Anterior cingulate cortex (tissue), 58 donors: ENCODE results near the gene KLHL7.

Experiments
- DNase-seq, 58 donors: peaks; one replicate each; lab custom pipeline; 2025; lab: John Stamatoyannopoulos, UW

Gene KLHL7

DNA sequence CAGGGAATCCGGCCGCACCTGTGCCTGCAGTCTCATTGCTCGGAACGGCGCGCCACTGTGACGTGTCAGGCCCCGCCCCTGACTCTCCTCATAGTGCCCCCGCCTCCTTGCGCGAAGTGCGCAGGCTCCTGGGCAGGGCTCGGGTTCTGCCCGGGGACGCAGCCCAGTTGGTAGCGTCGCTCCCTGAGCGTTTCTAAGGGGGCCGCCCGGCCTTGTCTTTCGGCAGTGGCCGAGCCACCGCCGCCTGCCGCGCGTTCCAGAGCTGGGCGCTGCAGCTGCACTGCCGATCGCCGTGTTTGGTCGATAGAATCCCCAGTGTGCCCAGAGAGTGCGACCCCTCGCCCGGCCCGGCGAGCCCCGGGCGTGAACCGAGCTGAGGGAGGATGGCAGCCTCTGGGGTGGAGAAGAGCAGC lies at the start of gene KLHL7:
TSS of gene KLHL7 (plus strand) at position 142 of the 413 bp plus-strand sequence. CDS start at position 384, 242 bp downstream.
- DNase-seq: peak; percentile 57 to 98 (median 93)

GRCh38 chr7:23058408-23059096 lies 47.0 kb upstream of the KLHL7 start:
- peak in 3 of 58 donors; percentile 4 to 26 (median 4) for DNase-seq

- no peak for DNase-seq
Observed at GRCh38 chr7:23061327-23061726, 44.3 kb upstream of the KLHL7 start.

GRCh38 chr7:23062452-23062851 lies 43.1 kb upstream of the KLHL7 start:
- DNase-seq: peak in 2 of 58 donors; percentile 2 to 42

DNA sequence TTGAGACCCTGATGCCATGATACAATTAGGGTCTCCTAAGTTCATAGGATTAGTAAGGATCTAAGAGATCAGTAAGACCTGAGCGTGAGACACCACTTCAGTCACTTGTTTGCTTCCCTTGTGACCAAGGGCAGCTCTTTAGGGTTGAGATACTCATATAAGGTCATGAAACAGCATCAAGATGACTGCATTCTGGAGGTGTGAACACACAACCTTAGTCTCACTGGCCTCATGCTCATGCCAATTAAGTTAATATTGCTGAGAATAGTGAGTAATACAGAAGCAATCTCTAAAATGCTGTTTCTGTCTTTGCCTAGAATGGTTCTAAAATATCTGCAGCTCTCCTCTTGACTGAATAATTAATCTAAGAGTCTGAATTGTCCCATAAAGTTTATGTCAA lies 39.6 kb upstream of the KLHL7 start:
- no peak for DNase-seq

GRCh38 chr7:23067271-23067670 lies 38.3 kb upstream of the KLHL7 start:
- peak in 1 of 58 donors; percentile 26 for DNase-seq

- DNase-seq: no peak
Observed at GRCh38 chr7:23072048-23072447, 33.5 kb upstream of the KLHL7 start.

DNA sequence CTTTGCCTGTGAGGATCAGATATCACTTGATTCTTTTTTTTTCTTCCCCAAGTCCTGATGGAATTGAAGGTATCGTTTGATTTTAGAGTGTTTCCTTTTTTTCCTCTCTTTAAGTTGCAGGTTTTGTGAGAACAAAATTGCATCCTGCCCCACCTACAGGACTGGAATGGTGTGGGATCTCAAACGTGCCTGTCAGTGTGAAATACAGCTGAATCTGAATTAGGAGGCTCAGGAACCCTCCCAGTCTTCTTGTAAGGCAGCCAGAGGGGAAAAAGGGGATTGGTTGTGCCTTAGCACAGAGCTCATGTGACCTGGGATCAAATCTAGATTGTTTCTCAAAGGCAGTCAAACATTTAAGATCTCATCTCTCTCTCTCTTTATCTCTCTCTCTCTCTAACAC lies 32.7 kb upstream of the KLHL7 start:
- DNase-seq: peak in 1 of 58 donors; percentile 6

GRCh38 chr7:23074443-23075261 lies 30.9 kb upstream of the KLHL7 start:
- no peak for DNase-seq

GRCh38 chr7:23075571-23075970 lies 30.0 kb upstream of the KLHL7 start:
- DNase-seq: no peak

DNA sequence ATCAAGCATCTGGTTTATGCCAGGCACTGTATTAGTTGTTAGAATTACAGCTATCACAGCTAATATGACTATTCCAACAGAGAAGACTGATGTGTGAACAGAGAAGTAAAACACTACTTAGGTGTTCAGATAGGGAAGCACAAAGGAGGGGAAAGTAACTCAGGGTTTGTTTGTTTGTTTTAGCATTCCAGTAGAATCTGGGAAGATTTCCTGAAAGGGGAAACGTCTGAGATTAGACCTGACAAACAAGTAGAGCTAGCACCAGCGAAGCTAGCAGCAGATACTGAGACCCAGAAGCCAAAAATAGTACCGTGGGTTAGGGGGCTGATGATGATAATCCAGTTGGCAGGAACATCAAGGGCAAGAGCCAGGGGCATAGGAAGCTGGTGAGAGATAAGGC lies 28.8 kb upstream of the KLHL7 start:
- DNase-seq: no peak

GRCh38 chr7:23093111-23093510 lies 12.5 kb upstream of the KLHL7 start:
- no peak for DNase-seq

- no peak for DNase-seq
Observed at GRCh38 chr7:23093546-23093945, 12.0 kb upstream of the KLHL7 start.

- DNase-seq: no peak
Observed at GRCh38 chr7:23096518-23097290, 8.9 kb upstream of the KLHL7 start.

DNA sequence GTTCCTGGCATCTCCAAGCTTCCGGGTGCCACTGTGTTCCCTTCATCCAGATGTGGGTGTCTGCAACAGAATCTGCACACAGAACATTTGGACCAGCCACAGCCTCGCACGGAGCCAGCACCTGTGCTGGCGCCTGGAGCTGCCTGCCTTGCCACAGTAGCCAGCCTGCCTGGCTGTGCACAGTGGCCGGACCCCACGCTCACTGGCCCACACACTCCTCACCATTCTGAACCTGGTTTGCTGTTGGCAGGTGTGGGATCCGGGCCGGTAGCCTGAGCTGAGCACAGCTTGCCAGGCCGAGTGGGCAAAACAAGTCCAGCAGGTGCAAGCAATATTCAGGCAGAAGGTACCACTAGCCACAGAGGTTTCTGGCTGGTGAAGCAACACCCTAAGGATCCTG lies 7.6 kb upstream of the KLHL7 start:
- no peak for DNase-seq

DNA sequence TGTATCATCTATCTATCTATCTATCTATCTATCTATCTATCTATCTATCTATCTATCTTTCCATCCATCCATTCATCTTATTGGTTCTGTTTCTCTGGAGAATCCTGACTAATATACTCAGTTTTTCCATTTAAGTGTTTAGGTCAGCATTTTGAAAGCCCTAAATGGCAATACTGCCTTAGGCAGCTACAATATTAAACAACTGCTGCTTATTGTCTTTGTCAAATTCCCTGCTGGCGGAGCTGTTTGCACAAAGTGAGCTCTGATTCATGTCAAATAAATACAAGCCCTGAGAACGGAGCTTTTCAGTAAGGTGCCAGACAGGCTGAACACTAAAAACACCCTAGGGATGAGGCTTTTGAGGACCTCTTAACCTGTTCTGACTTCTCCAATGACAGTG lies 7.1 kb upstream of the KLHL7 start:
- no peak for DNase-seq

- DNase-seq: no peak
Observed at GRCh38 chr7:23100697-23101096, 4.9 kb upstream of the KLHL7 start.

DNA sequence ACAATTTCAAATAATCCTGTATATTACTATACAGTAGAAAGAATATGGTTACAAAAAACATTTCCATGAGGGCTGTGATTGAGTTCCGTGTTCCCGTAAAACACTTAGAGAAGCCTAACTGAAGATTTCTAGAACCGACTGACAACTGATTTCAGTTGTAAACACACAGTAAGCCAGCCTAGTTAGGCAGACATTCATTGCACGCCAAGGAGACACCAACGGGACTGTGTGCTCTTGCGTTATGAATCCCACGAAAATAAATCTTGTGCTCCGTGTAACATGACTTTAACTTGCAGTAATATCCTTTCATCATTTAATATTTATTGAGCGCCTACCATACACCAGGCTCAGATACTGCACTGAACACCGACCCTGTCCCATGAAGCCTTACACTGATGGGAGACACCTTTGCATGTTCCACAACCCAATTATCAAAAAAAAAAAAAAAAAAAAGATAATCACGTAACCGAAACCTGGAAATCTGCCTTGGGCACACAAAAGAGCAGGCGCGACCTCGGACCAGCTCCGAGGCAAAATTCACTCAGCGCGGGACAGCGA lies 420 bp upstream of the KLHL7 start:
- peak in 2 of 58 donors; percentile 6 to 24 for DNase-seq

- peak in 54 of 58 donors; percentile 5 to 78 (median 46) for DNase-seq
Observed at GRCh38 chr7:23106057-23106822, 655 bp downstream of the KLHL7 start.
